GM20000 (cell line): ENCODE results near the gene ARID3B.

Experiments
- DNase-seq: peaks from one replicate; pipeline ENCODE4 v3.0.0; 2012; ENCODE audit warnings: low spot score
- CTCF ChIP-seq: IDR thresholded peaks from 2 replicates; pipeline ENCODE4 v1.5.1; 2012; ENCODE audit warnings: mild to moderate bottlenecking, control low read depth; ENCODE audit errors: extremely low read depth, missing control alignments

ARID3B gene

GRCh38 chr15:74568594-74568993 is 27.6 kb downstream of the ARID3B start:
- no peak for TF ChIP-seq CTCF
- DNase-seq: no peak

GRCh38 chr15:74569731-74570070 is 28.7 kb downstream of the ARID3B start:
- no peak for TF ChIP-seq CTCF
- no peak for DNase-seq

- no peak for DNase-seq
These were observed 30.2 kb downstream of the ARID3B start for GRCh38 chr15:74571191-74571590.

GRCh38 chr15:74573987-74574386 is 33.0 kb downstream of the ARID3B start:
- DNase-seq: no peak
- TF ChIP-seq CTCF: no peak

More at GRCh38 chr15:74571191-74571590, 30.2 kb downstream of the ARID3B start:
- no peak for TF ChIP-seq CTCF

GRCh38 chr15:74578496-74578994 is 37.5 kb downstream of the ARID3B start:
- no peak for DNase-seq

GRCh38 chr15:74579001-74579400 is 38.0 kb downstream of the ARID3B start:
- TF ChIP-seq CTCF: no peak
- no peak for DNase-seq

More at GRCh38 chr15:74578496-74578994, 37.5 kb downstream of the ARID3B start:
- TF ChIP-seq CTCF: no peak

- DNase-seq: no peak
- no peak for TF ChIP-seq CTCF
These were observed 39.7 kb downstream of the ARID3B start for GRCh38 chr15:74580538-74581350.
